Measurements from ENCODE around the gene TENT5C.

Gene TENT5C

DNA sequence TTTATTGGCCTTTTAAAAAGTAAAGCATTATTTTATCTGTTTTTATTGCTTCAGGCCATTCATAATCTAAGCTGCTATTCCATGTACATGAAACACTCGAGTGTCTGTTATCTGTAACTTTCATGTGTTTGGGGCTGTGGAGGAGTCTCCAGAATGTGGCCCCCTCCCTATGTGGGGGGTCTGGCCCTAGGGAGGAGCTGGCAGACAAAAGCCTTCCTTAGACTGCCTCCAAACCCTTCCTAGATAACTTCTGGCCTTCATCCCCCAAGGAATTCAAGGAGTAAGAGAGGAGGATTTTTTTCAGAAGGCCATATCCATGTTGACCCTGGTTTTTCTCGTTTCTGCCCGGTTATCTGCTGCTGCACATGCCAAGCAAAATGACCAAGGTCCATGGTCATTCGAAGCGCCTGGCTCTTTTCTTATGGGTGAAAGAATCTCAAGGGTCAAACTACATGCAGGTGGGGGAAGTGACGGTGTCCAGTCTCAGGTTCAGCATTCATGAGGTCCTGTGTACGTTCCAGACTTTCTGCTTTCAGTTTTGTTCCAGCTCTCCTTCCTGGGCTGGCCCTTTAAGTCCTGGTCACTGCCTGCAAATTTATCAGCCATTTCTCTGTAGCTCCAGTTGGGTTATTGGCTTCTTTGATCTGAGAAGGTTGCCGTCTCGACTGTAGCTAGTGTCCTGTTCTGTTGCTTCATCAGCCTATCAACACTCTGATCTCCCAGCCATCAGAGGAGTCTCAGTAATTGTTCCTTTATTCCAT, 8.3 kb downstream of the TENT5C start:
- DNase-seq (ENCODE audit: low spot score): no peak

DNA sequence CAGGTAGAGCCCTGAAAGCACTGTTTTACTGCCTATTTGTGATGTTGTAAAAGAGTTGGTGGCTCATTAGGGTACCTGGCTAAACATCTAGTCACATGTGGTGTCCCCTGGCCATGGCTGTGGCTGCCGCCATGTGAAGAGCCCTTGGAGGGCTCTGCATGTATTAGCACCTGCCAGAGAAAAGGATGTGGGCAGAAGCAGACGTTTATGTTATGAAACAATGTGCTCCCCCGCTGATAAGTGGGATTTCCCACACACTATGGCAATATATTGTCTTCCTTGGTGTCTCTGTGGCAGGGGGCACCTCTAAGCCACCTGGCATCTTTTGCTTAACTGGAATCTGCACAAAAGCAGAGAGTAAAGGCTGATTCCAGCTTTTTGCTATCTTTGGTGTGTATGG, 9.6 kb downstream of the TENT5C start:
- DNase-seq (ENCODE audit: low spot score): no peak

DNA sequence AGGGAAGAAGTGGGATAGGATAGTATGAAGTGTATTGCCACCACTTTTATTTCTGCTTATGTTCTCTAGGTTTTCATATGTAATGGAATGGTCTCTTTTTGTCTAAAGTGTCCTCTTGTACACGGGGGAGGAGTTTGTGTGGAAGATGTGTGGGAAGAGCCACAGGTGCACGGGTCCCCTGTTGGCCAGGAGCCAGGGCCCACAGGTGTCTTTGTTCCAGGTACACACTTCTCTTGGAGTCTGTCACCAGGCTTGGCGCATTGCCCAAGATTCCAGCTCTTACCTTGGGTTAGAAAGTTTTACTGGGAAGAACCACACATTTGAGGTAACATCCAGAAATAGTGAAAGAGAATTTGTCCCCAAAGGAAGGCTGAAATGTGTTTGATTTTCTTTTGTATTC, 10.5 kb downstream of the TENT5C start:
- no peak for DNase-seq (ENCODE audit: low spot score)

DNA sequence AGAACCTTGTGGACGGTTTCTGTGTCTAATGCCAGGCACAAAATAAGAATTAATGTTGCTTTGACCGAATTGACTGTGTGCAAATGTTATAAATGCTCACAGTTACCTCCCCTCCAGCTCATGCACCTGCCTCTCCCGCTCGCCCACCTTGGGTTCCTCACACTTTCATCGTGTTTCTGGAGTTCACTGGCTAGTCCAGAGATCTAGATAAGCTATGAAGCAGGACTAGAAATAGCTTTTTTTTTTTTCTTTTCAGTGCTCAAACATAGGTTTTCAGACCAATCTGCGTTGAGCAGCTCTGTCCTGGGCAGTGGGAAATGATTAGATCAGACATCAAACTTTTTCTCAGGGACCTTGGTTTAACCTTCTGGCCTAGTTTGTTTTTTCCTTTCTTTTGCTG, 11.1 kb downstream of the TENT5C start:
- DNase-seq (ENCODE audit: low spot score): no peak

DNA sequence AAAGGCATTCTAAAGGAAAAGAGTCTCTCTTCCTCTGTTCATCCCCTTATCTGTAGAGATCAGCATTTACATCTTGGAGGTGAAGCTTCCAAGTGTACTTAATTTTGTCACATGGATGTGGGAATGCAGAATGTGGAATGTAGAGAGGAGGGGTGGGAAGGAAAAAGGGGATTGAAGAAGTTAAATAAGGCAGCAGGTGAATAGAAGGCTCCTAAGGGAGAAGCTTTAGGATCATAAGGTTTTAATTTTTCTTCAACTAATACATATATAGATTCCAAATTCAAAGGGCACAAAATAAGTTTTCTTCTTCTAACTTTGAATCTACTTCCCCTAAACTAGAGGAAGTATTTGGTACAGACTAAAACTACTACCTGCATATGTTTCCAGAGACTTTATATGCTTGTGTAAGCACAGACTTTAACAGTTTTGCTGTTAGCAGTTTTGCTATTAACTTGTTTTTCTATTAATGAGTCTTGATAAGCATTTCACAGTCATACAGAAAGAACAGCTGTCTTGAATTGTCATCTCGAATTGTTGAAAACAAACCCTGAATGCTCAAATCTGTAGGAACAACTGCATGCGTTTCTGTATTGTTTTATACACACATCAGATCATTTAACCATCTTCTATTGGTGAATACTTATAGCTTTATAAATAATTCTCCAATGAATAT, 12.7 kb downstream of the TENT5C start:
- no peak for DNase-seq (ENCODE audit: low spot score)

DNA sequence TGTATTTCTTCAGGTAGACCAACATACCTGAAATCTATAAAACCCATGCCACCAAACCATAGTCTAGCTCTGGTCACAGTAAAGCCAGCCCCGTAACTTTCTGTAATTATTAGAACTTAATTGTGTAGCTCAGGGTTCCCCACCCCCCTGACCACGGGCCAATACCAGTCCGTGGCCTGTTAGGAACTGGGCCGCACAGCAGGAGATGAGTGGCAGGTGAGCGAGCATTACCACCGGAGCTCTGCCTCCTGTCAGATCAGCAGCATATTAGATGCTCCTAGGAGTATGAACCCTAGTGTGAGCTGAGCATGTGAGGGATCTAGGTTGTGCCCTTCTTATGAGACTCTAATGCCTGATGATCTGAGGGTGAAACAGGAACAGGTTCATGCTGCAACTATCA, 14.6 kb downstream of the TENT5C start:
- DNase-seq (ENCODE audit: low spot score): no peak

DNA sequence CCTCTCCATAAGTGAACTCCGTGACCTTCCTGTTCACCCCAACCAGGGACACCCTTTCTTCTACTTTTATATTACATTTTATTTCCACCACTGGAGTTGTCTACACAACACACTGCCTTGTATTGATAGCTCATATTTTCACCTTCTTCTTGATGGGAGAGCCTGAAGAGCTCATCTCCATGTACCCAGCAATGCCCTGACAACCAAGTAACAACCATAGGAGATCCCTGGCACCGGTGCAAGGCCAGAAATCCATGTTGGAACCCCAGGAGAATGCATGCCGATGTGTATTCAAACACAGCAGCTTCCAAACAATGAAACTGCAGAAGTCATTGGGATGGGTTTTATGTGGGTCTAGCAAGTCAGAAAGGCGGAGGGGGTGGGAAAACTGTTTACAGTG, 15.5 kb downstream of the TENT5C start:
- DNase-seq (ENCODE audit: low spot score): no peak

DNA sequence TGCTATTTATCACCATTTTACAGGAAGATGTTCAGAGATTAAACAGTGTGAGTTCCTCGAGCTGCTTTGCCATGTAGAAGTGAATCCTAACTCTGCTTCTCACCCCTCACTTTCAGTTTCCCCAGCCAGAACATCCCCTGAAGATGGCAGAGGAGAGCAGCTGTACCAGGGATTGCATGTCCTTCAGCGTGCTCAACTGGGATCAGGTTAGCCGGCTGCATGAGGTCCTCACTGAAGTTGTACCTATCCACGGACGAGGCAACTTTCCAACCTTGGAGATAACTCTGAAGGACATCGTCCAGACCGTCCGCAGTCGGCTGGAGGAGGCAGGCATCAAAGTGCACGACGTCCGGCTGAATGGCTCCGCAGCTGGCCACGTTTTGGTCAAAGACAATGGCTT, 16.9 kb downstream of the TENT5C start:
- no peak for DNase-seq (ENCODE audit: low spot score)

DNA sequence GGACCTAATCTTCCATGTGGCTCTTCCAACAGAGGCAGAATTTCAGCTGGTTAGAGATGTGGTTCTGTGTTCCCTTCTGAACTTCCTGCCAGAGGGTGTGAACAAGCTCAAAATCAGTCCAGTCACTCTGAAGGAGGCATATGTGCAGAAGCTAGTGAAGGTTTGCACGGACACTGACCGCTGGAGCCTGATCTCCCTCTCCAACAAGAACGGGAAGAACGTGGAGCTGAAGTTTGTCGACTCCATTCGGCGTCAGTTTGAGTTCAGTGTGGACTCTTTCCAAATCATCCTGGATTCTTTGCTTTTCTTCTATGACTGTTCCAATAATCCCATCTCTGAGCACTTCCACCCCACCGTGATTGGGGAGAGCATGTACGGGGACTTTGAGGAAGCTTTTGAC, 17.3 kb downstream of the TENT5C start:
- no peak for DNase-seq (ENCODE audit: low spot score)

DNA sequence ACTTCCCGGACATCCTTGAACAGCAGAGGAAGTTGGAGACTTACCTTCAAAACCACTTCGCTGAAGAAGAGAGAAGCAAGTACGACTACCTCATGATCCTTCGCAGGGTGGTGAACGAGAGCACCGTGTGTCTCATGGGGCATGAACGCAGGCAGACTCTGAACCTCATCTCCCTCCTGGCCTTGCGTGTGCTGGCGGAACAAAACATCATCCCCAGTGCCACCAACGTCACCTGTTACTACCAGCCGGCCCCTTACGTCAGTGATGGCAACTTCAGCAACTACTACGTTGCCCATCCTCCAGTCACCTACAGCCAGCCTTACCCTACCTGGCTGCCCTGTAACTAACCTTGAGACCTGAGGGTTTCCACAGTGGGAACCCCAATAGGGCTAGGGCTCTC, 17.9 kb downstream of the TENT5C start:
- DNase-seq (ENCODE audit: low spot score): no peak

DNA sequence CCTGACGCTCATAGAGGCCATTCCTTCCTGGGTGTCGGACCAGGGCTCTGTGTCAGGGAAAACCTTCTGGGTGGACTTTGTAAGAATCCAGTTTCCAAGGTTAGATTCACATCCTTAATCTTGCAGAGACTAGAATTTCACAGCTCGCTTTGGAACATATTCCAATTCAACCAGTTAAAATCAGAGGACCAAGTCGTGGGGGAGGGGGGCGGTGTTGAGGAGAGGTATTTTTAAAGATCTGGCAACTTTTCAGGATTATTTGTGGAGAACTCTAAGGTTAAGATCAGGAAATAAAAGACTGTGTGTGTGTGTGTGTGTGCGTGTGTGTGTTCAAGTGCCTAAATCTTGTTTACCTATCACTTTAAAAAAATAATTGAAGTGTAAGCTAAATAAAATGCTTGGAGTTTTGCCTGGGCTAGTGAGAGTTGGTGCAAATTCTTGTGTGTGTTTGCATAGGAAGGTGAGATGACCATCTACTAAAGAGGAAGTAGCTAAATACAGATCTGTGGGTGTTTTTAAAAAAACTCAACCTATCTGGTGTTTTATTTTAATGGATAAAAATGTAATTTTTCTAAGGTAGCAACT, 21.8 kb downstream of the TENT5C start:
- no peak for DNase-seq (ENCODE audit: low spot score)

DNA sequence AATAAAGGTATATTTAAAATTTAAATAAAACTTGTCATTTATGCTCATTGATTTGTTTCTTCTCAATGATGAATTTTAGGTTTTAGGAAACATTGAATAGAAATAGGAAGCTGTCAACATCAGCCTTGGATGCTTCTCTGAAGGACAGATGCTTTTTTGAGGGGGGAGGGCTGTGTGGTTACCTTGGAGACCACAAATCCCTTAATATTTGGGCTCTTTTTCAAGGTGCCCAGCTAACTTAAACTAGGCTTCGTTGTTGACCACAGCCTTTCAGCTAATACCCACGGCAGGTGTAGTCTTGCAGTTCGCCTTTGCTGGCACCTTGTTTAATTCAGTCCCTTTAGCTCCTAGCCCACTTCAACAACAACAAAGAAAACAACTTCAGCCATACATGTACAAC, 22.5 kb downstream of the TENT5C start:
- no peak for DNase-seq (ENCODE audit: low spot score)

DNA sequence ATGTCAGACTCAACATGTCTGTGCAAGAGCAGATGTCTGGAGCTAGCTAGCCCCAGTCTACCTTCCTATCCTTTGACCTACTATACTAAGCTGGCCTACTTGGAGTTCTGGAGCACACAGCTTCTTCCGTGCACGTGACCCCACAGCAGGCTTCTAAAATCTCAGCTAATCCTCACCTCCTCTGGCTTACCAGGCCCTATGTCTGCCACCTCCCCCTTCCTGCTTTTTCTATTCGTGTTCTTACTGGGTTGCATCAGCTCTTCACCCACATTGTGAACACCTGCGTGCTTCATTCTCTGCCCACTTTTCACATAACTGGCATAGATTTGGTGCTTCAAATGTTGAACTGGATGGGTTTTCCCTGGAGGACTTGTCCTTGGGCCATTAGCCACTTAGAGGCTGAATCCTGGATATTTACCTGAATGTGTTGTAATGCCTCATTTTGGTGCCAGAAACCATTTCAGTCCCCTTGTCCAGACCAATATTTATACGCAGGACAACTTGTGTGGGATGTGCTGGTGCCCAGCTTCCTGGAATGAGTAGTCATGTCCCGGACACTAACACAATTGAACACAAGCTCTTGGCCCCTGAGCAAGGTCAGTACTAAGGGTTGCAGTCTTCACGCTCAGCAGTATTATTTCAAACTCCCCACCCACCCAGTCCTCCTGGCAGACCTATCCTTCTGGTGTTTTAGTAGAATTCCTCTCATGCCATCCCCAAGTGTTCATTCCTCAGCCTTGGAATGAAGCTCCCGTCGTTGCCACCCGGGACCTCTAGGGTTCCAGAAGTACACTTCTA, 24.0 kb downstream of the TENT5C start:
- DNase-seq (ENCODE audit: low spot score): no peak

DNA sequence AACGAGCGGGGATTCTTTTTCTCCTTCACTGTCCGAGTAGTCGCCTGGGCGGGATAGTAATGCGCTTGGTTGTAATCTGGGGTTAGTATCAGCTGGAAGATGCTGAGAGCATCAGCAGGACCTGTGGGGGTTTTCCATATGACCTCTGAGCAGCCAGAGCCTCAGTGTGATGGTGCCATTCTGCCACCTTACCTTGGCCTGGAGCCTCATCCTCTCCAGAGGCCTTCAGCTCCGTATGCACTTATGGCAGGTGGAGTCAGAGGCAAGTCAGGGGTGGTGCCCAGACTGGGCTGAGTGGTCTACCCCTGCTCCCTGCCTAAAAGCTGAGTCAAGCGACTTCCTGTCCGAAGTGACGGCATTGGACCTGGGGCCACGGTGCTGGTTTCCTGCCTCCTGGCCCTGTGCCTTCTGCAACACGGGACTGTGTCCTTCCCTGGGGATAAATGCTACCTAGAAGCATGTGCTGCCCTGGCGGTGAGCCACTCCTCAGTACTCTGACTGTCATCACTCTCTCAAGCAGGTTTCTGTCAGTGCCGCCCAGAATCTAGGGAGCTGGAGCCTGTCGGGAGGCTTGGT, 24.7 kb downstream of the TENT5C start:
- no peak for DNase-seq (ENCODE audit: low spot score)

DNA sequence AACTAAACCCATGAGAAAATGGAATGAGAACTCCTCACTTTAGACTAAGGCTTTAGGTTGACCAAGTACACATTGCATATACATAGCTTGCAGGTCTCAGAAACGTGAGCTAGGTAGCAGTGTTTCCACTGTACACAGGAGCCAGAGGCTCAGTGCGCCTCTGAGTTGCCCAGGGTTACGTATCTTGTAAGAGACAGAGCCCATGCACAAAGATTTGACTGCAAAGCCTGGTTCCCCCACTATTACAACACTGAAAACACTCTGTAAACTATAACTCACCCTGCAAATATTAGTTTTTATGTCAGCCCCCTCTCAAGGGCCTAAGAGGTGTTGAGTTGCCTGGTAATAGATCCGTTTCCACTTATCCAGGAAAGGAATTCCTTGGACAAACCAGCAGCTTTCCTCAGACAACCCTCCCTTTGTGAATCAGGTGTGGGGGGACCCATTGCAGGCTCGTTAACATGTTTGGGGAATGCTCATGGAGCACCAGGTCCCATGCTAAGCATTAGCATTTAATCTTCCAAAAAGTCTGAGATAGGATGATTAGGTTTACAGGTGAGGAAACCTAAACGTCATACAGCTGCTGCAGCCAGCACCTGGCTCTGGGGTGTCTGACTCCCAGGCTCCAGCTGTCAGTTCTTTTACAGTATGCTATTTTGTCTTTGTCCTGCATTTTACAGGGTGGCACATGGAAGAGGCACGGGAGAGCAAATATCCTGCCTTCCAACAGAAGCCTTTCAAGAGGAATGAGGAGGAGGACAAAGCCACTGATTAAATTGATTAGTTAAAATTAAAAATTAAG, 25.7 kb downstream of the TENT5C start:
- no peak for DNase-seq (ENCODE audit: low spot score)

DNA sequence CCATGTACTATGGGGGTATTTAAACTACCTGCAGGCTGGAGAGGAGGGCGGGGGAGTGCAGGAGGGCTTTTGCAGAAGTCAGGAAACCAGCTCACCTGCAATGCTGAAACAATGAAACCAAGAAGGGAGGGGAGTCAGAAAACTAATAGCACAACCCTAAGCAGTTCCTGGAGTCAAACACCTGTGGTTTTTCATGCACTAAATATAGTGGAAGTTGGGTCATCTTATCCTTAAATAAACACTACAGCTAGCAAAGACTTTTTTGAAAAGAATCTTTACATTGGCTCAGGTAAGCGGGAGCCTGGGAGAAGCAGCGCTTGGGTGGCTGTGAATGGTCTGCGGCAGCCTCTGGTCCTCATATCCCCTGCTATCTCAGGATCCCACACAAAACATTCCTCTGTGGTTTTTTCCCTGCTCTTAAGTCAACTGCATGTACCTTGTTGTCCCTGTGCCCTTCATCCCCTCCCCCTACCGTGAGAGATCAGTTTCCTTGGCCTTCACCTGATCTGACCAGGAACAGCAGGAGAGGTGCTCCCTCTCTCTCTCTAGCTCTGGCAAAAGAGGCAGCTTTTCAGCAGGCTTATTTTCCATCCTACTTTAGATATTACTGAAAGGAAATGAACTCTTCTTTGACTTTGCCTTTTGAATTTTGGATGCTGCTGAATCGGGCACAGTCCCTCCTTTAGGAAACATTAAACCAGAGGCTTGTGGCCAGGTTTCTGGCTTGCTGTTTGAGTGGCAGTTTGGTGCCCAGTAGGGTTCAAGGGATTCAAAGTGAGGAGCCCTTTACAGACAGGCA, 26.6 kb downstream of the TENT5C start:
- no peak for DNase-seq (ENCODE audit: low spot score)

DNA sequence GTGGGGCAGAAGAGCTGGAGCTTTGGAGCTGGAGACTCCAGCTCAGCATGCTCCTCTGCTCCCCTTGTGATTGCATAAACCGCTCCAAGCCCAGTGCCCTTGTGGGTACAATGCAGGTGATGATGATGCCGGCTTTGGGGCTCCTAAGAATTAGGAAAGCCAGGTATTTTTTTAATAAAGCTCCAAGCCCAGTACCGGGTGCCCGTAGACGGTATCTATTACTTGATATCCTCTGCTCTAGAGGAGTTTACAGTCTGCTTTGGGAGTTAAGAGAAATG, 27.2 kb downstream of the TENT5C start:
- no peak for DNase-seq (ENCODE audit: low spot score)

DNA sequence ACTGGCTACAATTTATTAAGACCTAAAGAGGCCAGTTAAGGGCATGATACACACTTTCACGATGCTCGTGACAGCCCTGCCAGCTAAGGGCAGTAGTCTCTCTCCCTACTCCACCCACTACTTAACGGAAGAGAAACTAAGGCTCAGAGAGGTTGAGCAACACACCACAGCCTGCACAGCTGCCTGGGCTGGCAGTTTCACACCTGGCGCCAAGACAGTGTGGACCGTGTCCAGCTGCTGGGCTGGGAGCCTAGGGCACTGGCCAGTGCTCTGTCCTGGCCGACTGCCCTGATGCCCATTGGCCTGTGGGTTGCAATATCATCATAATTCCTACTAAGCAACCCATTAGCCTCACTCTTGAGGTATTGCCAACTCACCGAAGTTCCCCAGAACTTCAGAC, 27.6 kb downstream of the TENT5C start:
- no peak for DNase-seq (ENCODE audit: low spot score)

DNA sequence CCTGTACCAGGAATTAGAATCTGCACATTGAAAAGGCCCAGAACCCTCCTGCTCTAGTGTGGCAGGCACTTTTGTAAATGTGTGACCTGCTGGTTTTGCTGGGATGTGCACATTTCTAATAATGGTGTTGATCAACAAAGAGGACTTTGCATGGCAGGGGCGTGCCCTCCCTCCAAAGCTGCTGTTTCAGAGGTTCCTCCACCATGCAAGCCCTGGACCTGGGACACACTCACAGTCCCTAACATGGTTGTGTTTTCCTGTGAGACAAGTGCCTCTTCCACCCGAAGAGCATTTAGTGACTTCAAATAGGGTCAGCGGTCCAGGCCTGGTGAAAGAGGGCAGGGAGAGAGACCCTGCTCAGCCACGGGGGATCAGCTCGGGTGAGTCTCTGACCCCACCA, 28.1 kb downstream of the TENT5C start:
- no peak for DNase-seq (ENCODE audit: low spot score)

DNA sequence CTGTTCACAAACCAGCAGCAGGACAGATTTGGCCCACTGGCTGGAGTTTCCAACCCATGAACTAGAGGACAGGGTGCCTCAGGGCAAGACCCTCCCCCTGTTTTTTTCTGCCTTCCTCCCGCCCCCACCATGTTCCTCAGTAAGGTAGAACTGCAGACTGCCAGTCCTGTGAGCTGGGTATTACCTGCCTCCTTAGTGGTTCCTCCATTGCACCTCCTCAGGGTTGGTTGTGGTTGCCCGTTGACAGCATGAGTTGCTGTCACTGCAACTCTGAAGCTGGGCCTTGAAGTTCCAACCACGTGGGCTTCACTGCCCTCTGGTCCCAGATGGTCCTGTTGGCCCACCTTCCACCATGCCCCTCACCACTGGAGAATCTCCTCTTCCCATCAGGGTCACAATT, 28.8 kb downstream of the TENT5C start:
- DNase-seq (ENCODE audit: low spot score): no peak

DNA sequence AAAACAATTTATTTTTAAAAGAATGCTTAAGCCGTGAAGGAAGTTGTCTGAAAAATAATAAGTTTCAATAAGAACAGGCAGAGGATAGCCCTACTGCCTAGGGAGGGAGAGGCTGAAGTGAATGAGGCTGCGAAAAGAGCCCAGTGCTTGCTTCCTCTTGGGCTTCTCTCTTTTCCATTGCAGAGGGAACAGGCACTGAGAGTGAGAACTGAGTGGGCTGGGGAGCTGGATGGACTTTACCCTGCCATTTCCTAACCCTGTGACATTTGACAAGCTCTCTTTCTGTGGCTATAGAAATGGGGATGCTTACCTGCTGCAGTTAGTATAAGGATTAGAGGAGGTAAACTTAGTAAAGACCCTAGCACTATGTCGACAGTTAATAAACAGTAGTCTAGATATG, 30.0 kb downstream of the TENT5C start:
- no peak for DNase-seq (ENCODE audit: low spot score)

Data from kidney capillary endothelial cell (primary cell).